RWPE2 (cell line): ENCODE data around the gene HS3ST5.

Experiments
- ATAC-seq: fragments of 200-7000 bp; cut with Tn5 transposase; 3 replicates; pipeline ENCODE4 v1.9.1; 2021; ENCODE audit warnings: low read depth
- DNase-seq: peaks from one replicate; pipeline ENCODE4 v3.0.0-alpha.2; 2020; ENCODE audit warnings: low spot score
- H3K27ac ChIP-seq: fragments of 450-650 bp; 2 replicates; pipeline ENCODE4 v1.5.1; 2017; ENCODE audit warnings: mild to moderate bottlenecking; ENCODE audit not compliant: poor library complexity, severe bottlenecking
- H3K27me3 ChIP-seq: fragments of 250-450 bp; sonication (Bioruptor Pico); 2 replicates; pipeline ENCODE4 v1.5.1; 2021; ENCODE audit warnings: mild to moderate bottlenecking, moderate library complexity; ENCODE audit not compliant: insufficient read depth, poor library complexity, severe bottlenecking
- H3K36me3 ChIP-seq: fragments of 250-450 bp; sonication (Bioruptor Pico); 2 replicates; pipeline ENCODE4 v1.5.1; 2020; ENCODE audit warnings: low read depth, mild to moderate bottlenecking, moderate library complexity
- H3K4me1 ChIP-seq: fragments of 250-450 bp; sonication (Bioruptor Pico); 2 replicates; pipeline ENCODE4 v1.5.1; 2021; ENCODE audit warnings: mild to moderate bottlenecking, moderate library complexity; ENCODE audit not compliant: insufficient read depth, poor library complexity, severe bottlenecking
- H3K4me3 ChIP-seq: fragments of 250-450 bp; sonication (Bioruptor Pico); 2 replicates; pipeline ENCODE4 v1.5.1; 2021; ENCODE audit warnings: mild to moderate bottlenecking, moderate library complexity; ENCODE audit not compliant: severe bottlenecking
- H3K9me3 ChIP-seq: fragments of 250-450 bp; sonication (Bioruptor Pico); 2 replicates; pipeline ENCODE4 v1.5.1; 2021; ENCODE audit warnings: mild to moderate bottlenecking, moderate library complexity; ENCODE audit not compliant: severe bottlenecking
- TF ChIP-seq, protein P1 (sequence below): fragments of 450-650 bp; IDR thresholded peaks from one replicate; pipeline ENCODE4 v1.5.1; 2017; ENCODE audit warnings: mild to moderate bottlenecking, moderate library complexity; ENCODE audit not compliant: poor library complexity, severe bottlenecking

The HS3ST5 gene, protein sequence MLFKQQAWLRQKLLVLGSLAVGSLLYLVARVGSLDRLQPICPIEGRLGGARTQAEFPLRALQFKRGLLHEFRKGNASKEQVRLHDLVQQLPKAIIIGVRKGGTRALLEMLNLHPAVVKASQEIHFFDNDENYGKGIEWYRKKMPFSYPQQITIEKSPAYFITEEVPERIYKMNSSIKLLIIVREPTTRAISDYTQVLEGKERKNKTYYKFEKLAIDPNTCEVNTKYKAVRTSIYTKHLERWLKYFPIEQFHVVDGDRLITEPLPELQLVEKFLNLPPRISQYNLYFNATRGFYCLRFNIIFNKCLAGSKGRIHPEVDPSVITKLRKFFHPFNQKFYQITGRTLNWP

DNA sequence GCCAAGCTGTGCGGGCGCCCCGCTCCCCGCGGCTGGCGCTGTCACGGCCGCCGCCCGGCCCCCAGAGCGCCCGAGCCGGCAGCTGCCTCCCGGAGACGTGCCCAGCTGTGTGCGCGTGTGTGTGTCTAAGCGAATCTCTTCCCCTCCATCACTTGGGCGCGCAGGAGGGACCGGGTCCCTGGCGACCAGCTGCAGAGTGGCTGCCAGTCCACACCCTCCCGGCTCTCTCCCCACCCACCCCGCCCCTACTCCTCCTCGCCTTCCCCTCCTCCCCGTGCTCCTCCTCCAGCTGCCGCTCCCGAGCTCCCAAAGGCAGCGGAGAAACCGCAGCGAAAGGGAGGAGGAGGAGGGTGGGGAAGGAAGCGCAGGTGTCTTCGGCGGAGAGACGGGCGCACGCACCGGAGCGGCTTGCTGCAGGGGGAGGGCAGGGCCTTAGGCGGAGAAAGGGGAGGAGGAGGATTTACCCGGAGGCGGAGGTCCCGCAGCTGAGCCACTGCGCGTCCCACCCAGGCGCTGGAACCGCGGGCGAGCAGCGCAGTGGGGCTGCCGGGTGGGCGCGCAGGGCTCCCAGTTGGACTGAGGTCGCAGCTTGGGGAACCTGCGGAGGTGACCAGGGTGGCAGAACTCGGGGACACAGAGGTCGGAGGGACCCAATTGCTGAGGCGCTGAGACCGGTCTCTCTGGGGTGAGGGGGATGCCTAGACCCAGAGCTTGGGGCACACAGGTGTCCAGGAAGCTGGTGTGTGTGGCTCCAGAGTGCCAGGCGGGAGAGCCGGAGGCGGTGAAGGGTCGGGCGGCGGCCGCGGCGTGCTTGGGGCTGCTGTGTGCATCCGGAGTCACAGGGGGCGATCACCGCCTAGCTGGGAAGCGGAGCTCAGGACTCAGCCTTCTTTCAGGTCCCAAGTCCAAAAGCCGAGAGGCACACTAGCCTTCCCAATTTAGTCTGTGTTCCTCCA lies at the start of gene HS3ST5:
Gene HS3ST5, minus strand, starts transcription at position 198 of the 956 bp plus-strand sequence. CDS start 280,178 bp downstream, outside the sequence.
- Histone ChIP-seq H3K4me1 (no peaks in the 10 kb centered on the region), H3K27me3 (peaks cover 76% of the 10 kb centered on the region), H3K9me3 (no peaks in the 10 kb centered on the region), H3K27ac (no peak within 1 kb of the TSS), H3K4me3 (peak within 1 kb of the TSS; percentile 27), H3K36me3 (no peaks in the 10 kb centered on the region)
- peak; percentile 35 for ATAC-seq
- peak; percentile 42 for DNase-seq
- TF ChIP-seq, protein P1, sequence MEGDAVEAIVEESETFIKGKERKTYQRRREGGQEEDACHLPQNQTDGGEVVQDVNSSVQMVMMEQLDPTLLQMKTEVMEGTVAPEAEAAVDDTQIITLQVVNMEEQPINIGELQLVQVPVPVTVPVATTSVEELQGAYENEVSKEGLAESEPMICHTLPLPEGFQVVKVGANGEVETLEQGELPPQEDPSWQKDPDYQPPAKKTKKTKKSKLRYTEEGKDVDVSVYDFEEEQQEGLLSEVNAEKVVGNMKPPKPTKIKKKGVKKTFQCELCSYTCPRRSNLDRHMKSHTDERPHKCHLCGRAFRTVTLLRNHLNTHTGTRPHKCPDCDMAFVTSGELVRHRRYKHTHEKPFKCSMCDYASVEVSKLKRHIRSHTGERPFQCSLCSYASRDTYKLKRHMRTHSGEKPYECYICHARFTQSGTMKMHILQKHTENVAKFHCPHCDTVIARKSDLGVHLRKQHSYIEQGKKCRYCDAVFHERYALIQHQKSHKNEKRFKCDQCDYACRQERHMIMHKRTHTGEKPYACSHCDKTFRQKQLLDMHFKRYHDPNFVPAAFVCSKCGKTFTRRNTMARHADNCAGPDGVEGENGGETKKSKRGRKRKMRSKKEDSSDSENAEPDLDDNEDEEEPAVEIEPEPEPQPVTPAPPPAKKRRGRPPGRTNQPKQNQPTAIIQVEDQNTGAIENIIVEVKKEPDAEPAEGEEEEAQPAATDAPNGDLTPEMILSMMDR: no peak

DNA sequence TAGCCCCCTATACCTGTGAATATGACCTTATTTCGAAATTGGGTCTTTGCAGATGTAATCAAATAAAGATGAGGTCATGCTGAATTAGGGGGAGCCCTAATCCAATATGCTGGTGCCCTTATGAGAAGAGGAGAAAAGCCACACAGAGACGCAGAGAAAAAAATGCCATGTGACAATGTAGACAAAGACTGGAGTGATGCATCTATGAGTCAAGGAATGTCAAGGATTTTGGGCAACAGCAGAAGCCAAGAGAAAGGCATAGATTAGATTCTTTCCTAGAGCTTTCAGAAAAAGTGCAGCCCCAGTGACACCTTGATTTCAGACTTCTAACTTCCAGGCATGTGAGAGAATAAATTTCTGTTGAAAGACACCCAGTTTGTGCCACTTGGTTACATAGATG lies 47.4 kb upstream of the HS3ST5 start:
- DNase-seq (no peak), ATAC-seq (no peak)
- TF ChIP-seq, protein P1: no peak
- no peak overlapping the region for H3K27ac ChIP-seq
- H3K4me1 ChIP-seq: no peaks in the 10 kb centered on the region
- no peaks in the 10 kb centered on the region for H3K36me3 ChIP-seq
- no peaks in the 10 kb centered on the region for H3K9me3 ChIP-seq
- peaks cover 3% of the 10 kb centered on the region for H3K27me3 ChIP-seq
- no peak overlapping the region for H3K4me3 ChIP-seq

DNA sequence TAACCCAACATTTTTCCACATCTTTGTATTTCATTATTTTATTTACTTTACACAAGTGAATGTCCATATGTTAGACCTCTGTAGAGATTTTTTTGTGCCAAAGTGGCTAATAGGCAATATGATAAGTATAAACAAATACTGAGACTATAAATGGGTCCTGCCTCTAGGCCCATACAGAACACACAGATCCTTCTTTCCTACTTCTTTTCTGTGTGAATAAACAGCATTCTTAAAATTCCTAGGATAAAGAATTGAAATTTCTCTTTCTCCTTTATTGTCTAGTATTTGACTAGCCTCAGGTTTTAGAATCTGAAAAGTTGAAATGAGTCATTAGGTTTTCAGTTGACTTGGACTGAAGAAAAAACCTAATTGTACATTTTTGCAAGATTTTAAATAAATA lies 46.3 kb upstream of the HS3ST5 start:
- Histone ChIP-seq H3K4me1 (no peaks in the 10 kb centered on the region), H3K27ac (no peak overlapping the region), H3K36me3 (no peaks in the 10 kb centered on the region), H3K9me3 (no peaks in the 10 kb centered on the region), H3K27me3 (peaks cover 3% of the 10 kb centered on the region), H3K4me3 (no peak overlapping the region)
- DNase-seq: no peak
- ATAC-seq: no peak
- TF ChIP-seq, protein P1: no peak

DNA sequence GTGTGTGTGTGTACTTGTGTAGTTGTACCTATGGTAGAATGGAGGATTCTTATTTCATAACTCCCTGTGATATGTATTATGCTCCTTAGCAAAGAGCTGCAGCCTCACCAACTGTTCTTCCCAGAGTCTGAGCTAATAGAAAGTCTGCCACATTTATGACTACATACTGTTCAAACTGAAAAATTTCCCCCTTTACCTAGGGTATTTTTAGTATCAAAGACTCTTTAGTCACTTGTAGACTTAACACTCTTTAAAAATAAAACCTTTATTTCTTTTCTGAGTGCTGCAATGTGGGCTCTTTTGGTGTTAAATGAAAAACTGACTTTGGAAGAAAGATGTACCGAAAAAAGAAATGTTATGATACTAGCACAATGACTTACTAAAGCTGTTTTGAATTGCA lies 39.6 kb upstream of the HS3ST5 start:
- Histone ChIP-seq H3K4me1 (no peaks in the 10 kb centered on the region), H3K27ac (no peak overlapping the region), H3K36me3 (no peaks in the 10 kb centered on the region), H3K27me3 (no peaks in the 10 kb centered on the region), H3K9me3 (no peaks in the 10 kb centered on the region), H3K4me3 (no peak overlapping the region)
- DNase-seq: no peak
- TF ChIP-seq, protein P1: no peak
- no peak for ATAC-seq
